Transverse colon (tissue), 4 donors: ENCODE measurements around the gene RPL10.

Experiments
- POLR2A ChIP-seq: fragments of 450-650 bp; IDR thresholded peaks from one replicate; pipeline ENCODE4 v1.6.1; 2016; ENCODE audit warnings: antibody characterized with exemption, mild to moderate bottlenecking, moderate library complexity
- POLR2AphosphoS5 ChIP-seq, 3 donors: sonication (generic); formaldehyde crosslinking; IDR thresholded peaks; one replicate each; pipeline ENCODE4 v1.6.1; 2016; ENCODE audit warnings: antibody characterized with exemption in 3 of 3
- TF ChIP-seq, protein P1 (sequence below), 5 experiments: fragments of 200-600 bp in 3 of 5; fragments of 450-650 bp in 2 of 5; sonication (generic) in 3 of 5; IDR thresholded peaks; 1 replicate in 2 of 5; 2 replicates in 3 of 5; pipeline ENCODE4 v1.5.1; 2016 to 2017; ENCODE audit warnings: antibody characterized with exemption in 5 of 5, inconsistent platforms in 3 of 5, mild to moderate bottlenecking in 2 of 5, moderate library complexity in 1 of 5

DNA sequence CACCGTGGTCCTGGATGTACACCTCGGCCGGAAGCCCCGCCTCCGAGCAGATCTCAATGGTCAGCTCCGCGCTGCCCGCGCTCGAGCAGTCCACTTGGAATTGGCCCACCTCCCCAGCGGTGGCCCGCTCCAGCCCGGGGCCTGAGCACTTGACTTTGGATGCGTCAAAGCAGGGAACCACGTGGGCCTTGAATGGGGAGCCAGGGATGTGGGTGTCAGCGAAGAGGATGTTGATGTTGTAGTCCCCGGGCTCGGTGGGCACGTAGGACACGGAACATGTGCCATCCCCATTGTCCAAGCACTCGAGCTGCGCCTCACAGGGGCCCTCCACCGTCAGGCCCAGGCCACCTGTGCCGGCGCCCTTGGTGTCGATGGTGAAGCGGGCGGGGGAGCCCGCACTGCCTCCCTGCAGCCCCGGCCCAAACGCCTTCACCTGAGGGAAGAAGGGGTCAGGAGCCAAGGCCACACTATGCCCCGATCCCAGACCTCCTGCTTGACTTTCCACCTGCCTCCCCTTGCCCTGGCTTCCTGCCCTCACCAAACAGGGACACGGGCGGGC lies 37.9 kb upstream of the RPL10 start:
- TF ChIP-seq, protein P1, sequence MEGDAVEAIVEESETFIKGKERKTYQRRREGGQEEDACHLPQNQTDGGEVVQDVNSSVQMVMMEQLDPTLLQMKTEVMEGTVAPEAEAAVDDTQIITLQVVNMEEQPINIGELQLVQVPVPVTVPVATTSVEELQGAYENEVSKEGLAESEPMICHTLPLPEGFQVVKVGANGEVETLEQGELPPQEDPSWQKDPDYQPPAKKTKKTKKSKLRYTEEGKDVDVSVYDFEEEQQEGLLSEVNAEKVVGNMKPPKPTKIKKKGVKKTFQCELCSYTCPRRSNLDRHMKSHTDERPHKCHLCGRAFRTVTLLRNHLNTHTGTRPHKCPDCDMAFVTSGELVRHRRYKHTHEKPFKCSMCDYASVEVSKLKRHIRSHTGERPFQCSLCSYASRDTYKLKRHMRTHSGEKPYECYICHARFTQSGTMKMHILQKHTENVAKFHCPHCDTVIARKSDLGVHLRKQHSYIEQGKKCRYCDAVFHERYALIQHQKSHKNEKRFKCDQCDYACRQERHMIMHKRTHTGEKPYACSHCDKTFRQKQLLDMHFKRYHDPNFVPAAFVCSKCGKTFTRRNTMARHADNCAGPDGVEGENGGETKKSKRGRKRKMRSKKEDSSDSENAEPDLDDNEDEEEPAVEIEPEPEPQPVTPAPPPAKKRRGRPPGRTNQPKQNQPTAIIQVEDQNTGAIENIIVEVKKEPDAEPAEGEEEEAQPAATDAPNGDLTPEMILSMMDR (IDR thresholded peaks at IDR 0.05): no peak
- TF ChIP-seq POLR2A (no peak), POLR2AphosphoS5 (IDR thresholded peaks at IDR 0.05) (no peak)
